GM19193 (cell line): ENCODE measurements around the gene ARHGEF3.

Source experiments
- POLR2A ChIP-seq: IDR thresholded peaks from 4 replicates; pipeline ENCODE4 v1.6.1; 2011; ENCODE audit not compliant: insufficient read depth, insufficient read length; ENCODE audit errors: extremely low read depth

Gene ARHGEF3

GRCh38 chr3:56753206-56753820 is 48.4 kb downstream of the ARHGEF3 start:
- no peak for TF ChIP-seq POLR2A

- no peak for TF ChIP-seq POLR2A
These were observed 50.6 kb downstream of the ARHGEF3 start for GRCh38 chr3:56751056-56751707.

GRCh38 chr3:56748663-56749231 is 53.0 kb downstream of the ARHGEF3 start:
- no peak for TF ChIP-seq POLR2A

GRCh38 chr3:56747150-56747549 is 54.6 kb downstream of the ARHGEF3 start:
- no peak for TF ChIP-seq POLR2A

- TF ChIP-seq POLR2A, result no peak
These were observed 57.7 kb downstream of the ARHGEF3 start for GRCh38 chr3:56744016-56744415.

GRCh38 chr3:56742887-56743286 is 58.9 kb downstream of the ARHGEF3 start:
- no peak for TF ChIP-seq POLR2A

GRCh38 chr3:56739036-56739435 is 62.7 kb downstream of the ARHGEF3 start:
- no peak for TF ChIP-seq POLR2A

- no peak for TF ChIP-seq POLR2A
These were observed 64.7 kb downstream of the ARHGEF3 start for GRCh38 chr3:56737006-56737405.

GRCh38 chr3:56732109-56732508 is 69.6 kb downstream of the ARHGEF3 start:
- no peak for TF ChIP-seq POLR2A

GRCh38 chr3:56725175-56725574 is 76.6 kb downstream of the ARHGEF3 start:
- no peak for TF ChIP-seq POLR2A

GRCh38 chr3:56724676-56725075 is 77.1 kb downstream of the ARHGEF3 start:
- TF ChIP-seq POLR2A, result no peak

GRCh38 chr3:56720849-56721248 is 80.9 kb downstream of the ARHGEF3 start:
- TF ChIP-seq POLR2A, result no peak

- no peak for TF ChIP-seq POLR2A
These were observed 90.4 kb downstream of the ARHGEF3 start for GRCh38 chr3:56711344-56711743.

GRCh38 chr3:56706629-56707028 is 95.1 kb downstream of the ARHGEF3 start:
- TF ChIP-seq POLR2A, result no peak

- no peak for TF ChIP-seq POLR2A
These were observed 97.0 kb downstream of the ARHGEF3 start for GRCh38 chr3:56704706-56705105.
